Coronary artery (tissue), 2 donors: ENCODE results near the gene CD33.

Experiments used
- DNase-seq: peaks from one replicate; pipeline ENCODE4 v3.0.0-alpha.2; 2017; ENCODE audit warnings: low spot score
- H3K27ac ChIP-seq, 2 donors: fragments of 200-600 bp; sonication (generic); one replicate each; pipeline ENCODE4 v1.5.1; 2016 to 2019
- H3K4me3 ChIP-seq: fragments of 200-600 bp; sonication (generic); 2 replicates; pipeline ENCODE4 v1.5.1; 2016; ENCODE audit warnings: mild to moderate bottlenecking, moderate library complexity
- CTCF ChIP-seq: fragments of 200-600 bp; sonication (generic); IDR thresholded peaks from one replicate; pipeline ENCODE4 v1.5.1; 2019; ENCODE audit warnings: antibody characterized with exemption

CD33 gene

GRCh38 chr19:51224163-51224641 lies 678 bp upstream of the CD33 start:
- Histone ChIP-seq H3K27ac (no peak overlapping the region), H3K4me3 (no peak overlapping the region)
- TF ChIP-seq CTCF = no peak
- DNase-seq = no peak

- Histone ChIP-seq H3K27ac (no peak overlapping the region), H3K4me3 (peak overlapping the region; percentile 51)
- TF ChIP-seq CTCF = no peak
- no peak for DNase-seq
These were observed 1.2 kb downstream of the CD33 start for GRCh38 chr19:51226067-51226466.

GRCh38 chr19:51227326-51227725 lies 2.4 kb downstream of the CD33 start:
- Histone ChIP-seq H3K27ac (no peak overlapping the region), H3K4me3 (no peak overlapping the region)
- TF ChIP-seq CTCF = no peak
- DNase-seq = no peak

- Histone ChIP-seq H3K27ac (no peak overlapping the region), H3K4me3 (no peak overlapping the region)
- TF ChIP-seq CTCF = no peak
- DNase-seq = no peak
These were observed 3.1 kb downstream of the CD33 start for GRCh38 chr19:51227966-51228365.

- TF ChIP-seq CTCF = no peak
These were observed 16.0 kb downstream of the CD33 start for GRCh38 chr19:51240866-51241265.

GRCh38 chr19:51242881-51243630 lies 18.2 kb downstream of the CD33 start:
- no peak for DNase-seq
- Histone ChIP-seq H3K4me3 (no peak overlapping the region), H3K27ac (no peak overlapping the region)
- TF ChIP-seq CTCF = no peak

More at GRCh38 chr19:51240866-51241265, 16.0 kb downstream of the CD33 start:
- DNase-seq = no peak
- Histone ChIP-seq H3K4me3 (no peak overlapping the region), H3K27ac (no peak overlapping the region)

- no peak for TF ChIP-seq CTCF
- Histone ChIP-seq H3K27ac (no peak overlapping the region), H3K4me3 (no peak overlapping the region)
- no peak for DNase-seq
These were observed 21.3 kb downstream of the CD33 start for GRCh38 chr19:51246164-51246552.
